Heart right ventricle (tissue), 16 donors: ENCODE results near the gene FIBCD1. TPM values are rescaled to one million over a fixed set of nuclear protein-coding genes. Genes with fewer than 3 reads are reported as not detected.

ENCODE experiments used
- ATAC-seq, 8 donors: fragments of 200-7000 bp; cut with Tn5 transposase; one replicate each; pipeline ENCODE4 v1.9.1; 2020; ENCODE audit warnings: mild to moderate bottlenecking in 8 of 8, moderate library complexity in 8 of 8, moderate number of reproducible peaks in 1 of 8
- DNase-seq, 2 donors: peaks; one replicate each; pipeline ENCODE4 v3.0.0-alpha.2; 2020
- H3K27ac ChIP-seq, 10 donors: fragments of 200-600 bp; sonication (generic) in 2 of 10; one replicate each; pipeline versions ENCODE4 v1.5.0 to v1.8.0; 2020 to 2022; ENCODE audit warnings: mild to moderate bottlenecking in 3 of 10
- H3K27me3 ChIP-seq, 7 donors: fragments of 200-600 bp; one replicate each; pipeline ENCODE4 v1.8.0; 2021 to 2022; ENCODE audit warnings: mild to moderate bottlenecking in 2 of 7
- H3K36me3 ChIP-seq, 9 donors: fragments of 200-600 bp; sonication (generic) in 1 of 9; one replicate each; pipeline versions ENCODE4 v1.5.0 to v1.8.0; 2020 to 2022; ENCODE audit warnings: mild to moderate bottlenecking in 2 of 9
- H3K4me1 ChIP-seq, 9 donors: fragments of 200-600 bp; sonication (generic) in 1 of 9; one replicate each; pipeline versions ENCODE4 v1.5.0 to v1.8.0; 2020 to 2022; ENCODE audit warnings: mild to moderate bottlenecking in 4 of 9
- H3K4me3 ChIP-seq, 10 donors: fragments of 200-600 bp; sonication (generic) in 2 of 10; one replicate each; pipeline versions ENCODE4 v1.5.0 to v1.8.0; 2020 to 2022; ENCODE audit warnings: mild to moderate bottlenecking in 7 of 10, moderate library complexity in 2 of 10
- H3K9me3 ChIP-seq, 11 donors: fragments of 200-600 bp in 10 of 11; sonication (generic) in 2 of 11; one replicate each; pipeline versions ENCODE4 v1.5.0 to v1.8.0; 2013 to 2022; ENCODE audit warnings: mild to moderate bottlenecking in 2 of 11, control low read depth in 1 of 11, moderate library complexity in 1 of 11
- CTCF ChIP-seq, 9 donors: fragments of 200-600 bp; sonication (generic) in 2 of 9; IDR thresholded peaks; one replicate each; pipeline versions ENCODE4 v1.5.0 to v1.8.0; 2021 to 2022; ENCODE audit warnings: antibody characterized with exemption in 9 of 9, mild to moderate bottlenecking in 5 of 9, moderate library complexity in 1 of 9
- WGBS, 2 donors: extraction: QIAGEN DNeasy Blood & Tissue Kit; methylation state at CpG; one replicate each; pipeline ENCODE4 v1.1.7; 2013; ENCODE audit warnings: inconsistent platforms in 1 of 2; 5-methylcytosine and 5-hydroxymethylcytosine counted together
- intact Hi-C, 10 donors: fragments of 100-400 bp; cut with DNase I; formaldehyde crosslinking; loops; one replicate each; pipeline versions ENCODE4 v1.11.1 to v1.14.2; 2022
- polyA plus RNA-seq, 2 donors: library from polyadenylated mRNA; stranded (reverse); fragments of 200-250 nt; gene quantifications; one replicate each; pipeline ENCODE4 v1.2.3, GENCODE V29; 2013
- total RNA-seq, 10 donors: library from RNA; stranded (reverse); fragmentation: NEBNext Ultra II Directional in 3 of 10; extraction: Animal tissue kit (Norgen Biotek cat#: 25700) in 3 of 10; gene quantifications; one replicate each; pipeline versions ENCODE4 v1.2.1 to v1.2.4, GENCODE V29; 2021 to 2023
- donor health status: Arrhythmogenic right ventricular cardiomyopathy.
- donor health status: ischemic (EF 13 %, LVEDD 7.1; RV severe dilation, severe dysfunction).
- donor health status: healthy with polysubstance abuse.
- donor health status: DM: no; HTN: yes; CAD: no.
- donor health status: DM: no; HTN: no; CAD: no.
- donor health status: ischemic (EF 25% LVEDD 6.9; RV normal size, moderate dysfunction).
- donor health status: ischemic (EF 25% LVEDD 5.7; RV mildly dilated, moderate dysfunction).
- donor health status: healthy.
- donor health status: DM: yes; HTN: yes; CAD: no.
- donor health status: Ischemic cardiomyopathy.
- donor health status: ischemic (EF 35%, LVEDD 5.7; RV mildly dilated, moderate dysfunction).
- donor health status: nonischemic (EF 11% LVEDD 7.7; RV severe dilation, severe dysfunction).
- donor health status: DM: yes; HTN: yes; CAD: no.
- donor health status: PGD.
- donor health status: ischemic (EF 29% LVEDD 5.4; RV normal size, mild dysfunction).
- donor health status: nonischemic (EF 23%, LVEDD 6.1; RV moderate dilation, normal function).

The FIBCD1 gene
- total and polyA plus RNA-seq, 12 donors, result 0.16 to 5.8 (median 1.2) TPM

DNA sequence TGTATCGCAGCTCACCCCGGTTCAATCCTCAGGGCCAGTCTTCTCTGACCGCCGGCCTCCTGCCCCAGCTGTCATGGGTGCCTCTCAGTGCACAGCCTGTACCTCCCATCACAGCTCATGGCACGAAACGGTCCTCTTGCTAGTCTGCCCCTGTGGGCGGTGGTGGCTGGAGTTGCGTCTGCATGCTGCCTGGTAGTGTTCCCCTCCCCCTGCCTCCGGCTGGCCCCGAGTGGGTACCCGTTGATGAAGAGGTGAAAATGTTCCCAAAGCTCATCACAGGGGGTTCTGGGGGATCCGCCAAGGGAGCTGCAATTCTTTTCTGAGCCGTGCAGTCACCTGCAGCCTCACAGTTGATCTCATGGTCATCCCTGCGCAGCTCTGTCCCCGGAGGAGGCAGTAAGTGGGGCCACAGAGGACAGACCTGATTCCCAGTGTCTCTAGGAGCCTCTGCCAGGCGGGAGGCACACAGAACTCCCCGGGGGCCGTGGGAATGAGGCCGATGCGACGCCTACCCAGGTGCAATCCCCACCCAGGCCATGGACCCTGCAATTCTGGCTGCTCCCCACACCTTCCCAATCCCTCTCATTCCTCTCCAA, 34.7 kb upstream of the FIBCD1 start:
- H3K27me3 ChIP-seq, result peaks cover 0 to 26% (median 18%) of the 10 kb centered on the region in 7 donors
- no peak for DNase-seq
- TF ChIP-seq CTCF (IDR thresholded peaks at IDR 0.05), result no peak
- WGBS, 2 donors, result 54 to 63% methylated on average over 21 of the region's 21 CpGs
- no peak for ATAC-seq
- no peaks in the 10 kb centered on the region for H3K4me1 ChIP-seq
- intact Hi-C loops, result no loop called here
- no peaks in the 10 kb centered on the region for H3K9me3 ChIP-seq
- H3K4me3 ChIP-seq, result no peak overlapping the region
- no peak overlapping the region for H3K27ac ChIP-seq
- no peaks in the 10 kb centered on the region for H3K36me3 ChIP-seq

DNA sequence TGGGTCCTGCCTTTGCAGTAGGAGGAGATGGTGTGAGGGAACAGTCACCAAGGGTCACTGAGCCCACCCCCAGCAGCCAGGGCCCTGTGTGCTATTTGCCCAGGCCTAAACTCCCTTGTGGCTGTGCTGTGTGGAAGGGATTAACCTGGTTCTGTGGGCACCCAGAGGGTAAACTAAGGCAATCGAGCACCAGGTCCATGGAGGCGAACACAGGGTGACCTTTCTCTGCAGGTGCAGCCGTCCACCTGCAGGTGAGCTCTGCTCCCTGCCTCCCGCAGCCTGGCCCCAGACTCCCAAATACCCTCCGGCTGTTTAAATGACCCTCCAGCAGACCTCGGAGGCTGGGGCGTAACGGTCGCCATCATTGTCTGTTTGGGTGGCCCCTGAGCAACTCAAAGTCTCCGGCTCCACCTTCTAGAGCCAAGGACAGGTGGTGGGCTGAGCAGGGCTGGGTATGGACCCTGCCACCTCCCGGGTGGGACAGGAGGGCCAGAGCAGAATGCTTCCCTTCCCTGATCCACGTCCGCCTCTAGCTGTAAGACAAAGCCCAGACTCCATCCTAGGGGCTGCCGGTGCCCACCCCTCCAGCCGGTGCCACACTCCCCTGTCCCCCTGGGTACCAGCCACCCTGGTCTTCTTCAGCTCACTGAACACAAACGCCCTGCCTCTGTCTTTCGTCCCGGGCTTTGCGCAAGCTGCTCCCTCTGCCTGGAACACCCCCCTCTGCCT, 34.1 kb upstream of the FIBCD1 start:
- Histone ChIP-seq H3K36me3 (no peaks in the 10 kb centered on the region), H3K27me3 (peaks cover 0 to 25% (median 18%) of the 10 kb centered on the region in 7 donors), H3K4me1 (no peaks in the 10 kb centered on the region), H3K4me3 (no peak overlapping the region), H3K27ac (no peak overlapping the region), H3K9me3 (no peaks in the 10 kb centered on the region)
- DNase-seq (no peak), ATAC-seq (no peak)
- TF ChIP-seq CTCF (IDR thresholded peaks at IDR 0.05), result no peak
- 79 to 81% methylated on average over 19 of the region's 19 CpGs for WGBS, 2 donors
- intact Hi-C loops, result no loop called here

GRCh38 chr9:130972277-130972956, 33.4 kb upstream of the FIBCD1 start:
- DNase-seq, result no peak
- Histone ChIP-seq H3K27ac (no peak overlapping the region), H3K4me1 (no peaks in the 10 kb centered on the region), H3K36me3 (no peaks in the 10 kb centered on the region), H3K9me3 (no peaks in the 10 kb centered on the region), H3K4me3 (no peak overlapping the region), H3K27me3 (peaks cover 0 to 25% (median 18%) of the 10 kb centered on the region in 7 donors)
- intact Hi-C loops, result no loop called here
- WGBS, 2 donors, result 61 to 62% methylated on average over 6 of the region's 6 CpGs
- peak in 1 of 8 donors; percentile 33 for ATAC-seq
- no peak for TF ChIP-seq CTCF (IDR thresholded peaks at IDR 0.05)

DNA sequence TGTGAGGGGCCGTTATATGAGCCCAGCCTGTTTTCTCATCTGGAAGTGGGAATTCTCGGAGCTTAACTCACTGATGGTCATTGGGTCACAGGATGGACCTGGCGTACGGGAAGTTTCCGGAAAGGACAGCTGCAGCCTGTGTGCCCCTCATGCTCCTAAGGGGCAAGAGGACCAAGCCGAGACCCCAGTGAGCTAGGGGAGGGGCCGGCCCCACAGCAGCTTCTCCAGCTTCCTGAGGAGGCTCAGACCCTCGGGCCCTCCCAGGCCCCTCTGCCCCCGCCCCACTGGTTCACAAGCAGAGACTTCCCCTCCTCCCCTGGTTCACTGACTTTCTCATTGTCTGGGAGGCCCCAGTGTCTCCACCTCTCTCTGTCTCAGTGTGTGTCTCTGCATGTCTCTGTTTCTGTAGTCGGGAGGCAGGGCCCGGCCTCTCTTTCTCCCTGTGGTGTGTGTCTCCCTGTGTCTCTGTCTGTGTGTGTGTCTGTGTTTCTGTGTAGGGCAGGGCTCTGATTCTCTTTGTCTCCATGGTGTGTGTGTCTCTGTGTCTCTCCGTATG, 32.3 kb upstream of the FIBCD1 start:
- no peak overlapping the region for H3K27ac ChIP-seq
- ATAC-seq (no peak), DNase-seq (no peak)
- no peak for TF ChIP-seq CTCF (IDR thresholded peaks at IDR 0.05)
- intact Hi-C loops, result no loop called here
- no peaks in the 10 kb centered on the region for H3K36me3 ChIP-seq
- 51 to 65% methylated on average over 12 of the region's 12 CpGs for WGBS, 2 donors
- no peak overlapping the region for H3K4me3 ChIP-seq
- no peaks in the 10 kb centered on the region for H3K9me3 ChIP-seq
- peaks cover 0 to 25% (median 18%) of the 10 kb centered on the region in 7 donors for H3K27me3 ChIP-seq
- H3K4me1 ChIP-seq, result no peaks in the 10 kb centered on the region
